Prostate gland (tissue), 2 donors: ENCODE results near the gene RNU7-1. TPM values are rescaled to one million over a fixed set of nuclear protein-coding genes. Genes with fewer than 3 reads are reported as not detected.
A peak's percentile ranks its signal among the peaks of the same experiment; 100 is the strongest.

Source experiments
- DNase-seq: peaks from one replicate; pipeline ENCODE4 v3.0.0-alpha.2; 2019; ENCODE audit warnings: low spot score
- H3K27ac ChIP-seq, 2 donors: fragments of 200-600 bp; sonication (generic); 2 replicates each; pipeline ENCODE4 v1.5.1; 2017 to 2019
- H3K27me3 ChIP-seq: fragments of 200-600 bp; sonication (generic); replicated peaks from 2 replicates; pipeline ENCODE4 v1.5.1; 2019; ENCODE audit not compliant: insufficient read depth
- H3K36me3 ChIP-seq, 2 donors: fragments of 200-600 bp; sonication (generic); 1 replicate in 1 of 2; 2 replicates in 1 of 2; pipeline versions ENCODE4 v1.5.1 to v1.8.1; 2017 to 2019
- H3K4me1 ChIP-seq: fragments of 200-600 bp; sonication (generic); replicated peaks from 2 replicates; pipeline ENCODE4 v1.5.1; 2019
- H3K4me3 ChIP-seq, 2 donors: fragments of 200-600 bp; sonication (generic); 2 replicates each; pipeline ENCODE4 v1.5.1; 2017 to 2019
- H3K9me3 ChIP-seq: fragments of 200-600 bp; sonication (generic); 2 replicates; pipeline ENCODE4 v1.5.1; 2017
- POLR2A ChIP-seq: fragments of 450-650 bp; IDR thresholded peaks from one replicate; pipeline ENCODE4 v1.6.1; 2016; ENCODE audit warnings: antibody characterized with exemption, mild to moderate bottlenecking
- POLR2AphosphoS5 ChIP-seq: sonication (generic); formaldehyde crosslinking; IDR thresholded peaks from one replicate; pipeline ENCODE4 v1.6.1; 2017; ENCODE audit warnings: antibody characterized with exemption
- WGBS: methylation state at CpG from one replicate; pipeline ENCODE4 v1.1.5; 2018; 5-methylcytosine and 5-hydroxymethylcytosine counted together
- intact Hi-C: fragments of 100-400 bp; cut with DNase I; formaldehyde crosslinking; loops from one replicate; pipeline ENCODE4 v1.14.2; 2022
- total RNA-seq, 2 donors: library from RNA; depleted of rRNA; stranded (reverse); fragments of >200 nt; gene quantifications; one replicate each; pipeline ENCODE4 v1.1.0, GENCODE V29; 2016
- TF ChIP-seq, protein P1 (sequence below), 4 experiments: fragments of 200-600 bp in 2 of 4; fragments of 450-650 bp in 2 of 4; sonication (generic) in 2 of 4; IDR thresholded peaks; 1 replicate in 3 of 4; 2 replicates in 1 of 4; pipeline ENCODE4 v1.5.1; 2016 to 2019; ENCODE audit warnings: antibody characterized with exemption in 4 of 4, mild to moderate bottlenecking in 2 of 4, moderate library complexity in 2 of 4

Gene RNU7-1
- total RNA-seq, 2 donors from 2014 or later, result not detected

DNA sequence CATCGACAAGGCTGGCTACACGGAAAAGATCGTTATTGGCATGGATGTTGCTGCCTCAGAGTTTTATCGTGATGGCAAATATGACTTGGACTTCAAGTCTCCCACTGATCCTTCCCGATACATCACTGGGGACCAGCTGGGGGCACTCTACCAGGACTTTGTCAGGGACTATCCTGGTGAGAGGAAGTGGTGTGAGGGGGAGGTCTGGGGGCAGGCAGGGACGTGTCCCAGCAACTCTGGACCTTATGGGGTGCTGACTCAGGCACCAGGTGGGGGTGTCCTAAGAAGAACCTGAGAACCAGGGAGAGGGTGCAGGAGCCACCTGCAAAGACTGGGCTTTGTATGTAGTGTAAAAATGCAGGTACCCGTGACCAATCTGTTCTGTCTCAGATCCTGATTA is 24.0 kb upstream of the RNU7-1 start:
- no peak for DNase-seq
- Histone ChIP-seq H3K27ac (no peak overlapping the region), H3K36me3 (no peaks in the 10 kb centered on the region), H3K9me3 (no peaks in the 10 kb centered on the region), H3K27me3 (no peaks in the 10 kb centered on the region), H3K4me1 (peaks cover 3% of the 10 kb centered on the region), H3K4me3 (no peak overlapping the region)
- intact Hi-C loops, result no loop called here
- WGBS, result 57% methylated on average over 7 of the region's 7 CpGs
- TF ChIP-seq POLR2AphosphoS5, result no peak

DNA sequence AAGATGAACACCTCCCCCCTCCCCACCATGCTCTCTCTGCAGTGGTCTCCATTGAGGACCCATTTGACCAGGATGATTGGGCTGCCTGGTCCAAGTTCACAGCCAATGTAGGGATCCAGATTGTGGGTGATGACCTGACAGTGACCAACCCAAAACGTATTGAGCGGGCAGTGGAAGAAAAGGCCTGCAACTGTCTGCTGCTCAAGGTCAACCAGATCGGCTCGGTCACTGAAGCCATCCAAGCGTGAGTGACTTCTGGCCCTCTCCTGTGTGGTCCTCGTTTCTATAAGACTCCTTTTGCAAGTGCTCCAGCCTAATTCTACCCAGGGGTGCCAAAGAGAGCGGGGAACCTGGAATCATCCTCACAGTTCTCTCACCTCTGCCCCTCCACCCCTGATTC is 22.1 kb upstream of the RNU7-1 start:
- H3K27me3 ChIP-seq, result no peaks in the 10 kb centered on the region
- intact Hi-C loops, result no loop called here
- no peak overlapping the region for H3K27ac ChIP-seq
- no peaks in the 10 kb centered on the region for H3K9me3 ChIP-seq
- H3K4me3 ChIP-seq, result no peak overlapping the region
- TF ChIP-seq, protein P1, sequence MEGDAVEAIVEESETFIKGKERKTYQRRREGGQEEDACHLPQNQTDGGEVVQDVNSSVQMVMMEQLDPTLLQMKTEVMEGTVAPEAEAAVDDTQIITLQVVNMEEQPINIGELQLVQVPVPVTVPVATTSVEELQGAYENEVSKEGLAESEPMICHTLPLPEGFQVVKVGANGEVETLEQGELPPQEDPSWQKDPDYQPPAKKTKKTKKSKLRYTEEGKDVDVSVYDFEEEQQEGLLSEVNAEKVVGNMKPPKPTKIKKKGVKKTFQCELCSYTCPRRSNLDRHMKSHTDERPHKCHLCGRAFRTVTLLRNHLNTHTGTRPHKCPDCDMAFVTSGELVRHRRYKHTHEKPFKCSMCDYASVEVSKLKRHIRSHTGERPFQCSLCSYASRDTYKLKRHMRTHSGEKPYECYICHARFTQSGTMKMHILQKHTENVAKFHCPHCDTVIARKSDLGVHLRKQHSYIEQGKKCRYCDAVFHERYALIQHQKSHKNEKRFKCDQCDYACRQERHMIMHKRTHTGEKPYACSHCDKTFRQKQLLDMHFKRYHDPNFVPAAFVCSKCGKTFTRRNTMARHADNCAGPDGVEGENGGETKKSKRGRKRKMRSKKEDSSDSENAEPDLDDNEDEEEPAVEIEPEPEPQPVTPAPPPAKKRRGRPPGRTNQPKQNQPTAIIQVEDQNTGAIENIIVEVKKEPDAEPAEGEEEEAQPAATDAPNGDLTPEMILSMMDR (IDR thresholded peaks at IDR 0.05), result no peak
- TF ChIP-seq POLR2A (no peak), POLR2AphosphoS5 (no peak)
- no peak for DNase-seq
- H3K36me3 ChIP-seq, result no peaks in the 10 kb centered on the region
- peaks cover 13% of the 10 kb centered on the region for H3K4me1 ChIP-seq
- WGBS, result 89% methylated on average over 7 of the region's 7 CpGs

DNA sequence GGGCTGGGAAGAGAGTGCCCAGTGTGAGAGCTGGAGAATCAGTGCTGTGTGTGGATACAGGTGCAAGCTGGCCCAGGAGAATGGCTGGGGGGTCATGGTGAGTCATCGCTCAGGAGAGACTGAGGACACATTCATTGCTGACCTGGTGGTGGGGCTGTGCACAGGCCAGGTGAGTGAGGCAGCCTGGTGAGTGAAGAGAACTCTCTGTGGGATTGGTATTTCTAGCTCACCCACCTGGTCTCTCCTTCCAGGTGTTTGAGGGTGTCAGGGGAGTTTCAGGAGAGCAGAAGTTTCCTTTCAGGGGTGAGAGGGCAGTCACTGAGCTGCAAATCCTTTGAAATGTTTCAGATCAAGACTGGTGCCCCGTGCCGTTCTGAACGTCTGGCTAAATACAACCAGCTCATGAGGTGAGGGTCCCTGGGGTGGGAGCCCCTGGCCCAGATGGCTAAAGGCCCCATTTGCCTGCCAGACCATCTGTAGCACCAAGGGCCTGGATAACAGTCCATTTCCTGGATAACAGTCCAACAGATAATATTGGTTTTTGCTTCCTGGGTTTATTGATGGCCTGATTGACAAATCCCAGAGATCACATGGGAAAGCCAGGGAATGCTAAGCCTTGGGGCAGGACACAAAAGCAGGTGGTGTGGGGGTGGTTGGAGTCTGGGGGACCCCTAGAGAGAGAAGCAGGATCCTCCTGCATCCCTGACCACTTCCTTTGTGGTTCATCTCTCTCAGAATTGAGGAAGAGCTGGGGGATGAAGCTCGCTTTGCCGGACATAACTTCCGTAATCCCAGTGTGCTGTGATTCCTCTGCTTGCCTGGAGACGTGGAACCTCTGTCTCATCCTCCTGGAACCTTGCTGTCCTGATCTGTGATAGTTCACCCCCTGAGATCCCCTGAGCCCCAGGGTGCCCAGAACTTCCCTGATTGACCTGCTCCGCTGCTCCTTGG is 21.3 kb upstream of the RNU7-1 start:
- Histone ChIP-seq H3K27me3 (no peaks in the 10 kb centered on the region), H3K9me3 (no peaks in the 10 kb centered on the region), H3K27ac (no peak overlapping the region), H3K4me3 (no peak overlapping the region), H3K36me3 (no peaks in the 10 kb centered on the region), H3K4me1 (peaks cover 16% of the 10 kb centered on the region)
- 84% methylated on average over 9 of the region's 9 CpGs for WGBS
- TF ChIP-seq, protein P1 (IDR thresholded peaks at IDR 0.05), result no peak
- TF ChIP-seq POLR2A (no peak), POLR2AphosphoS5 (no peak)
- DNase-seq, result no peak
- intact Hi-C loops, result no loop called here

DNA sequence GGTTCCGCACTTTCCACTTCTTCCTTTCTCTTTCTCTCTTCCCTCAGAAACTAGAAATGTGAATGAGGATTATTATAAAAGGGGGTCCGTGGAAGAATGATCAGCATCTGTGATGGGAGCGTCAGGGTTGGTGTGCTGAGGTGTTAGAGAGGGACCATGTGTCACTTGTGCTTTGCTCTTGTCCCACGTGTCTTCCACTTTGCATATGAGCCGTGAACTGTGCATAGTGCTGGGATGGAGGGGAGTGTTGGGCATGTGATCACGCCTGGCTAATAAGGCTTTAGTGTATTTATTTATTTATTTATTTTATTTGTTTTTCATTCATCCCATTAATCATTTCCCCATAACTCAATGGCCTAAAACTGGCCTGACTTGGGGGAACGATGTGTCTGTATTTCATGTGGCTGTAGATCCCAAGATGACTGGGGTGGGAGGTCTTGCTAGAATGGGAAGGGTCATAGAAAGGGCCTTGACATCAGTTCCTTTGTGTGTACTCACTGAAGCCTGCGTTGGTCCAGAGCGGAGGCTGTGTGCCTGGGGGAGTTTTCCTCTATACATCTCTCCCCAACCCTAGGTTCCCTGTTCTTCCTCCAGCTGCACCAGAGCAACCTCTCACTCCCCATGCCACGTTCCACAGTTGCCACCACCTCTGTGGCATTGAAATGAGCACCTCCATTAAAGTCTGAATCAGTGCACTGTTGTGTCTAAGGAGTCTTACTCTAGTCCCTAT is 20.4 kb upstream of the RNU7-1 start:
- 74% methylated on average over 10 of the region's 10 CpGs for WGBS
- H3K9me3 ChIP-seq, result no peaks in the 10 kb centered on the region
- intact Hi-C loops, result no loop called here
- H3K27me3 ChIP-seq, result no peaks in the 10 kb centered on the region
- TF ChIP-seq POLR2A, result no peak
- TF ChIP-seq, protein P1 (IDR thresholded peaks at IDR 0.05), result no peak
- TF ChIP-seq POLR2AphosphoS5, result no peak
- no peak overlapping the region for H3K27ac ChIP-seq
- H3K36me3 ChIP-seq, result no peaks in the 10 kb centered on the region
- no peak overlapping the region for H3K4me3 ChIP-seq
- peaks cover 16% of the 10 kb centered on the region for H3K4me1 ChIP-seq
- DNase-seq, result no peak

DNA sequence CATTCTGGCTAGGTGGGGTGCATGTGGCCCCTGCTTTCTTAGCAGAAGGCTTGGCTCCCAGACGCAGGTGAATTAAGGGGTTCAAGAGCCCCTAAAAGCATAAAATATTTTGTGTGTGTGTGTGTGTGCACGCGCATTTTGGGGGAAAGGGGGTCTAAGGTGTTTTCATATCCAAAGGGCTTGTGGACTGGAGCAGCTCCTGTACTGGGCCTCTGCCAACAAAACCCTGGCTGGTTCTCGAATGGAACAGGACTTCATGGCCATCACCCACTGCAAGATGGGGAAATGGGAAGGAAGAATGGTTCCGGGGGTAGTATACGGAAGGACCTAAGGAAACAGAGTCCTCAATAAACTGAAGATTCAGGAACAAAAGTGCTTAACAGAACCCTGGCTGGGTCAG is 19.8 kb upstream of the RNU7-1 start:
- H3K27ac ChIP-seq, result peak overlapping the region; percentile 94 to 98
- 48% methylated on average over 6 of the region's 6 CpGs for WGBS
- no peak for TF ChIP-seq POLR2AphosphoS5
- H3K36me3 ChIP-seq, result no peaks in the 10 kb centered on the region
- no peak overlapping the region for H3K4me3 ChIP-seq
- no peak for DNase-seq
- H3K4me1 ChIP-seq, result peaks cover 16% of the 10 kb centered on the region
- no peaks in the 10 kb centered on the region for H3K27me3 ChIP-seq
- intact Hi-C loops, result no loop called here
- H3K9me3 ChIP-seq, result no peaks in the 10 kb centered on the region
